Osteoblast (primary cell): ENCODE results near the gene MED1. TPM values are rescaled to one million over a fixed set of nuclear protein-coding genes. Genes with fewer than 3 reads are reported as not detected.
A peak's percentile ranks its signal among the peaks of the same experiment; 100 is the strongest.
"Not testable (repeated sequence)": the region's sequence is repeated elsewhere in the genome, so short reads cannot be mapped to it uniquely, and the experiment has no call there.

Experiments used
- DNase-seq: peaks from one replicate; pipeline ENCODE4 v3.0.0; 2011; ENCODE audit warnings: low spot score, mixed read lengths; ENCODE audit not compliant: insufficient read length; ENCODE audit errors: missing footprints
- H2AFZ ChIP-seq: 2 replicates; pipeline ENCODE4 v1.6.0; 2011; ENCODE audit warnings: mild to moderate bottlenecking, low read length
- H3K27ac ChIP-seq: 2 replicates; pipeline ENCODE4 v1.5.1; 2011; ENCODE audit warnings: mild to moderate bottlenecking, low read depth, low read length, moderate library complexity
- H3K27me3 ChIP-seq: 2 replicates; pipeline ENCODE4 v1.6.0; 2012; ENCODE audit warnings: mild to moderate bottlenecking, control low read depth, inconsistent platforms, low read length, moderate library complexity; ENCODE audit not compliant: insufficient read depth
- H3K36me3 ChIP-seq: 2 replicates; pipeline ENCODE4 v1.5.1; 2011; ENCODE audit warnings: mild to moderate bottlenecking, low read length, control low read depth, moderate library complexity; ENCODE audit not compliant: insufficient read depth
- H3K4me1 ChIP-seq: 2 replicates; pipeline ENCODE4 v1.5.1; 2011; ENCODE audit warnings: mild to moderate bottlenecking, low read length, control low read depth, moderate library complexity; ENCODE audit not compliant: insufficient read depth
- H3K4me2 ChIP-seq: 2 replicates; pipeline ENCODE4 v1.6.0; 2011; ENCODE audit warnings: mild to moderate bottlenecking, low read length; ENCODE audit not compliant: insufficient read depth
- H3K4me3 ChIP-seq: fragments of 200-600 bp; sonication (generic); 3 replicates; pipeline ENCODE4 v1.5.1; 2012; ENCODE audit warnings: mild to moderate bottlenecking, low read length, inconsistent platforms; ENCODE audit not compliant: insufficient read depth
- H3K79me2 ChIP-seq: 2 replicates; pipeline ENCODE4 v1.6.0; 2012; ENCODE audit warnings: mild to moderate bottlenecking, low read length, control low read depth, inconsistent platforms; ENCODE audit not compliant: insufficient read depth
- H3K9me3 ChIP-seq: 2 replicates; pipeline ENCODE4 v1.5.1; 2011; ENCODE audit warnings: low read depth, low read length, control low read depth
- H4K20me1 ChIP-seq: 2 replicates; pipeline ENCODE4 v1.6.0; 2012; ENCODE audit warnings: mild to moderate bottlenecking, low read length, control low read depth; ENCODE audit not compliant: insufficient read depth
- CTCF ChIP-seq: IDR thresholded peaks from 2 replicates; pipeline ENCODE4 v1.5.1; 2011; ENCODE audit warnings: mild to moderate bottlenecking, low read depth, low read length, moderate library complexity; ENCODE audit errors: extremely low read depth
- total RNA-seq: library from RNA; depleted of rRNA; stranded (reverse); fragments of >200 nt; gene quantifications from 2 replicates; pipeline ENCODE4 v1.2.3, GENCODE V29; 2012

MED1 gene
- total RNA-seq = 24.6 and 25.0 TPM in 2 replicates

GRCh38 chr17:39450847-39451581, at the start of gene MED1:
MED1 (minus strand) TSS chr17:39451263; CDS start chr17:39451062, 201 bp downstream.
- TF ChIP-seq CTCF = no peak
- peak within 1 kb of the TSS; percentile 95 for H2AFZ ChIP-seq
- H3K9me3 ChIP-seq = no peaks in the 10 kb centered on the region
- peaks cover 7% of the 10 kb centered on the region for H3K36me3 ChIP-seq
- H3K27me3 ChIP-seq = no peaks in the 10 kb centered on the region
- peak within 1 kb of the TSS; percentile 90 for H3K27ac ChIP-seq
- peak within 1 kb of the TSS; percentile 82 for H3K4me2 ChIP-seq
- peak within 1 kb of the TSS; percentile 89 for H3K4me3 ChIP-seq
- peak; percentile 93 for DNase-seq
- H3K4me1 ChIP-seq = peaks cover 10% of the 10 kb centered on the region
- H4K20me1 ChIP-seq = peaks cover 3% of the 10 kb centered on the region
- peaks cover 41% of the 10 kb centered on the region for H3K79me2 ChIP-seq

GRCh38 chr17:39496921-39497320, 45.9 kb upstream of the MED1 start:
- H2AFZ ChIP-seq, H3K79me2 ChIP-seq, DNase-seq, H3K27ac ChIP-seq, H3K4me3 ChIP-seq, H3K4me2 ChIP-seq, H3K27me3 ChIP-seq, H3K4me1 ChIP-seq, H3K9me3 ChIP-seq, H4K20me1 ChIP-seq: not testable (repeated sequence)
- H3K36me3 ChIP-seq = peaks cover 59% of the 10 kb centered on the region

- Histone ChIP-seq H3K4me3 (no peak overlapping the region), H3K79me2 (peaks cover 31% of the 10 kb centered on the region), H2AFZ (no peak overlapping the region), H4K20me1 (peaks cover 3% of the 10 kb centered on the region), H3K9me3 (no peaks in the 10 kb centered on the region), H3K4me2 (no peak overlapping the region), H3K27ac (peak overlapping the region; percentile 48), H3K36me3 (peaks cover 25% of the 10 kb centered on the region), H3K4me1 (peaks cover 22% of the 10 kb centered on the region), H3K27me3 (no peaks in the 10 kb centered on the region)
- DNase-seq = no peak
- no peak for TF ChIP-seq CTCF
These were observed 36.9 kb upstream of the MED1 start for GRCh38 chr17:39487946-39488345.

GRCh38 chr17:39487490-39487889, 36.4 kb upstream of the MED1 start:
- H3K4me1 ChIP-seq = peaks cover 22% of the 10 kb centered on the region
- peaks cover 21% of the 10 kb centered on the region for H3K36me3 ChIP-seq
- H2AFZ ChIP-seq, H3K4me3 ChIP-seq, H3K27me3 ChIP-seq, H3K4me2 ChIP-seq, H4K20me1 ChIP-seq, H3K9me3 ChIP-seq, DNase-seq: not testable (repeated sequence)
- peak overlapping the region; percentile 48 for H3K27ac ChIP-seq
- peaks cover 33% of the 10 kb centered on the region for H3K79me2 ChIP-seq

- no peak overlapping the region for H2AFZ ChIP-seq
These were observed 35.2 kb upstream of the MED1 start for GRCh38 chr17:39486242-39486641.

More at GRCh38 chr17:39486242-39486641, 35.2 kb upstream of the MED1 start:
- Histone ChIP-seq H3K36me3 (peaks cover 13% of the 10 kb centered on the region), H3K79me2 (peaks cover 38% of the 10 kb centered on the region), H3K27ac (peak overlapping the region; percentile 60), H4K20me1 (peaks cover 3% of the 10 kb centered on the region), H3K4me3 (no peak overlapping the region), H3K4me1 (peaks cover 22% of the 10 kb centered on the region), H3K4me2 (no peak overlapping the region), H3K27me3 (no peaks in the 10 kb centered on the region), H3K9me3 (no peaks in the 10 kb centered on the region)
- peak; percentile 45 for DNase-seq
- no peak for TF ChIP-seq CTCF
